ENCODE results near the gene MMADHC.
"Not testable (repeated sequence)": the region's sequence is repeated elsewhere in the genome, so short reads cannot be mapped to it uniquely, and the experiment has no call there.

Gene MMADHC

DNA sequence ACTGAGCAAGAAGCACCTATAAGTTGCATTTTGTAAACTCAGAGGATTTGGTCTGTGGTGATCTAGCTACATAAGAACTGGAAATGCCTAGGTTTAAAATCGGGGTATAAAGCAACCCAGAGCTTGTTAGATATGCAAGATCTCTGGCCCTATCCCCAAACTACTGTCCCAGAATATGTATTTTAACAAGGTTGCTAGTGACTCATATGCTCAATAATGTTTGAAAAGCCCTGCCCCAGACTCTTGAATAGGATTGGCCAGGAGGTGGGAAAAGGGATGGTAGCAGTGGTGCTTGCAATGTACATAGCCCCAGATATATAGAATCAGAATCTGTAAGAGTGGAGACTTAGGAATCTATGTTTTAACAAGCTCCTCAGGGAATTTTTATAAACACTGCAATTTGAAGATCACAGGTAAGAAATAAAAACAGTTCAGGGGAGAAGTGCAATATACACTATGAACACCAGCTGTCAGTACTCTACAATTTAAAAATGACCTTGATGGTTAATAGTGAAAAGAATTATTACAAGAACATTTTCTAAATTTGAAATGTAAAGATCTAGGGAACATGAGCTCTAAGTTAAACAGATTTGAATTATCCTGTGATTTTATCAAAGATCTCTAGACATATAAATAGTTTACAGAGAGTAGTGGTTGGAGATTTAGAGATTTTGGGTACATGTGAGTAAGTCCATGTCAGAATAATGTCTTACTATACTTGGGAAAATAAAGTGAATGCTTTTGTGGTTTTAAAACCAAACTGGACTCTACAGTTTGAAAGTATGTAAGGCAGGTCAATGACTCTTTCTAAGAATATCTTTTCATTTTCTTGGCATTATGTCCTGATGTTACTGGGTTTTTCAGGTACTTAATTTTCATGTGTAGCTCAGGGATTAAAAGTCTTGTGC is 7.7 kb upstream of the MMADHC start:
- DNase-seq (ENCODE audit: low spot score), result no peak

GRCh38 chr2:149594411-149594810 is 6.8 kb upstream of the MMADHC start:
- DNase-seq (ENCODE audit: low spot score), result no peak

GRCh38 chr2:149587950-149588487 is 444 bp upstream of the MMADHC start:
- no peak for DNase-seq (ENCODE audit: low spot score)

DNA sequence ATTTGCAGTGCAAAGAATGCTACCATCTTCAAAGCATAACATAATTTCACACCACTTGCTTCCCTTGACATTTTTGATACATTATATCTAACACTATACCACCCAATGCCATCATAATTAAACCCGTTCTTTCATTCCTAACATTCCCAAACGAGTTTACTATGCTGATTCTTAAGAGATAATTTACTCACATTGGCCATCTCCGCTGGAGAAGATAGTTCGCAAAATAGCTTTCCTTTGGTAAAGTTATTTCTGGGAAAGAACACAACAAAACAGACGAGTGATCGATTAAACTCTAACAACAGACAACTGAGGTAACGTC is 716 bp downstream of the MMADHC start:
- no peak for DNase-seq (ENCODE audit: low spot score)

- no peak for DNase-seq (ENCODE audit: low spot score)
Observed at GRCh38 chr2:149586063-149586462, 1.5 kb downstream of the MMADHC start.

- DNase-seq (ENCODE audit: low spot score), result no peak
Observed at GRCh38 chr2:149585166-149585885, 2.2 kb downstream of the MMADHC start.

DNA sequence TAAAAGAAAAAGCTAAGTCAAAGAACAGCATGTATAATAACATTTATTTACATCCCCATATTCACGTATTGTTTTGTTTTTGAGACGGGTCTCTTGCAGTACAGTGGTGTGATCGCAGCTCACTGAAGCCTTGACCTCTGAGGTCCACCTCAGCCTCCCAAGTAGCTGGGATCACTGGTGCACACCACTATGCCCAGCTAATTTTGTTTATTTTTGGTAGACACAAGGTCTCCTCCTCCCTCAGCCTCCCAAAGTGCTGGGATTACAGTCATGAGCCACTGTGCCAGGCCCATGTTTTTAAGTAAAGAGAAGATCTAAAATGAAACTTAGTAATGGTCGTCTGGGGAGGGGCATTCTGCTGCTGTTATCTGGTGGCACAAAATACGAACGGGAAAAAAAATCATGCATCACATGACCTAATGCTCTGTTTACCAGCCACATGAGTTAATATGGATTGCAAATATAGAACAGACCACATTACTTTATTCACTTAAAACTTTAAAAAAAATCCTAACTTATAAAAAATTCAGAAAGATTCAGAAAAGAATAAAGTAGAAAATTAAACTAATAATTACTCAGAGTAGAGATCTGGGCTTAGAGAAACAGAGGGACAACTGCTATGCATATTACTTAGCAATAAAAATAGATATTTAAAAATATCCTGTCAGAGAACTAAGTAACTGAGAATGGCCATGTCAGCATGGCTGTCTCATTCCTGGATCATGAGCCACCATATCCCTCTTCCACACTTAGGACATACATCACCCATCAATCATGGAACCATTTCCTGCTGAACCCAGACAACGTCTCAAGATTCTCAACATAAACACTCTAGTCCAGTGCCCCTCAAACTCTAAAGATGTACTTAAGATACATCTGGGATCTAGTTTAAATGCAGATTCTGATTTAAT is 7.3 kb downstream of the MMADHC start:
- no peak for DNase-seq (ENCODE audit: low spot score)

DNA sequence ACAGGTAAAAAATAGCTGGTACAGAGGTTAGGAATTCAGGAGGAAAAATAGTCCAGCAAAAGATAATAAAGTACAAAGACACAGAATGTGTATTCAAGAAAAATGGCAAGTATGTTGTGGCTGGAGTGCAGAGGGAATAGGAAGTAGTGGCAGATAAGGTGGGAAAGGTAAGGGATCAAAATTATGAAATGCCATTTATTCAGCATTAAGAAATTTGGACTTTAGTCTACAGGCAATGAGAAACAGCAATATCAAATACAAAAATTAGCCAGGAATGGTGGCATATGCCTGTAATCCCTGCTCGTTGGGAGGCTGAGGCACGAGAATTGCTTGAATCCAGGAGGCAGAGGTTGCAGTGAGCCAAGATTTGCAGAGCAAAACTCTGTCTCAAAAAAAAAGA is 10.3 kb downstream of the MMADHC start:
- no peak for DNase-seq (ENCODE audit: low spot score)

GRCh38 chr2:149575752-149576151 is 11.8 kb downstream of the MMADHC start:
- no peak for DNase-seq (ENCODE audit: low spot score)

GRCh38 chr2:149575277-149575676 is 12.3 kb downstream of the MMADHC start:
- DNase-seq (ENCODE audit: low spot score), result no peak

DNA sequence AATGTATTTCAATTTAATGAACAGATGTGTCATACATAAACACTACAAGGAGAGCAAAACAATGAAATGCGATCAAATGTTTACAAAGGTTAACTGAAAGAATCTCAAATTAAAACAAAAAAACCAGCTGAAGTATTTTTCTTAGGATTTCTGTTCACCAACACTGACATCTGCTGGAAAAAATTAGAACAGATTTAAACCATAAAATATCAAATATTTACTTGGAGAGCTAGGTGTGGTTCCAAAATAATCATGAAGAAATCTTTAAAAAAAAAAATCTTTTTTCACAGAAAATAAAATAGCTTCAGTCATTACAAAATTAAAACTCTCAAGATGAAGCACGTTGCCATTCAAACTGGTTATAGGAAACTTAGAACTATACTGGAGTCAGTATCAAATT is 13.8 kb downstream of the MMADHC start:
- no peak for DNase-seq (ENCODE audit: low spot score)

- DNase-seq (ENCODE audit: low spot score), result no peak
Observed at GRCh38 chr2:149572102-149572953, 15.2 kb downstream of the MMADHC start.

DNA sequence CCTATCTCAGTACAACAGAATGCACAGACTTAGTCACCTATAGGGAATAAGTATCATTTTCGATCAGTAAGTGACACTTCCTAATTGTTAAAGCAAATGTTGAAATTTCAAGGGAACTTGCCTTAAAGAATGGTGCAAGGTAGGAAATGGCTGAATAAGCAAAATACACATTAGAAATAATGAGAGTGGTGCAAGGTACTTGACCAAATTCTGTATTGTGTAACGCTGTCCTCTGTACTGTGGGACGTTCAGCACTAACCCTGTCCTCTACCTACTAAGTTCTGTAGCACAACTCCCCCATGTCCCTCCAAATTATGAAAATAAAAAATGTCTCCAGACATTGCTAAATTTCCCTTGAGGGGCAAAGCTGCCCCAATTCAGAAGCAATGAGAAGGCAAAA is 19.4 kb downstream of the MMADHC start:
- DNase-seq (ENCODE audit: low spot score), result no peak

DNA sequence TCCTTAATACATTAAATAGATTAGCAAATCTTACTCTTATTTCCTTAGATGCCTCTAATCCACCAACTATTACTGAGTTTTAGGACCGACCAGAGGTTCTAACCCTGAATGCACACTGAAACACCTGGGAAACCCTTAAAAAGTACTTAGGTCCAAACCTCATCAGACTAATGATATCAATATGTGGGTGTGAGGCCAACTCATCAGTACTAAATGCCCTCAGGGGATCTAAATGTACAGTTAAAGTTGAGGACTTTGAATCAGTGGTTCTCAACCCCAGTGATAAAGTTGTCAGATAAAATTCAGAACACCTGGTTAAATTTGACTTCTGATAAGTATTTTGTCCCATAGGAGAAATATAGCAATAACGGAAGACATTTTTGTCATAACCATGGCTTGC is 20.9 kb downstream of the MMADHC start:
- DNase-seq (ENCODE audit: low spot score), result no peak

- not testable (repeated sequence) for DNase-seq (ENCODE audit: low spot score)
Observed at GRCh38 chr2:149565625-149566024, 21.9 kb downstream of the MMADHC start.

GRCh38 chr2:149564983-149565382 is 22.6 kb downstream of the MMADHC start:
- DNase-seq (ENCODE audit: low spot score), result no peak

DNA sequence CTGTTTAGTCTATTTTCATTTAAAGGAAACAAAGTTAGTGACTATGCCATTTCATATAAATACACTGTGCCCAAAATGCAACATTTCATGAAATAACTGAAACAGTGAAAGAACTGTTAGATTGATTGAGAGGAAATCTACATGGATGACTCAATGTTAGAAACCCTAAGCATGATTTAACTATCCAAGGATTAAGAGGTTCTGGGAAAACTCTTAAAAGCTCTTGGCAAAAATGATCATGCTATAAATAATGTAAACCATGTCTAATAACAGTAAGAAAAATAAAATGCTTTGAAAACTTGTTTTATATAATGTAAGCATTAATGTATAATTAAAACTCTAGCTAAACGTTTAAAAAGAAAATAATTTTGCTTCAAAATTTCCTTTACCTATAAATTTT is 23.5 kb downstream of the MMADHC start:
- no peak for DNase-seq (ENCODE audit: low spot score)

DNA sequence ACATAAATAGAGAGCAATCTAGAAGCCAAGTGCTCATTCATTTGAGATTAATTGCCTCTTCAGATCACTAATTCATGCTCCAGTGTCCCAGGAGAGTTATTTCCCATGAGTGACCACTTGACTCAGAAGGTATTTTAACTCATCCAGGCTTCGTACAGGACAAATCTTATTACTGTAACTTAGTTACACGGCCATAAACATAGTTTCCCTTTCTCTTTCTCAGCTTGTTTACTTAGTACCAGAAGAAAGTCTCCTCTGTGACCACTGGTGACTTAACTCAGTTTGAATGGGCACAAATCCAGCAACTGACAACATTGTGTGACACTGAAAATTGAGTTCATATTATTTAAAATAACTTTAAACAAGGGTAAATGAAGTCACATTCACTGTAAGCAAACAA is 25.3 kb downstream of the MMADHC start:
- no peak for DNase-seq (ENCODE audit: low spot score)

GRCh38 chr2:149561309-149561926 is 26.2 kb downstream of the MMADHC start:
- DNase-seq (ENCODE audit: low spot score), result no peak

DNA sequence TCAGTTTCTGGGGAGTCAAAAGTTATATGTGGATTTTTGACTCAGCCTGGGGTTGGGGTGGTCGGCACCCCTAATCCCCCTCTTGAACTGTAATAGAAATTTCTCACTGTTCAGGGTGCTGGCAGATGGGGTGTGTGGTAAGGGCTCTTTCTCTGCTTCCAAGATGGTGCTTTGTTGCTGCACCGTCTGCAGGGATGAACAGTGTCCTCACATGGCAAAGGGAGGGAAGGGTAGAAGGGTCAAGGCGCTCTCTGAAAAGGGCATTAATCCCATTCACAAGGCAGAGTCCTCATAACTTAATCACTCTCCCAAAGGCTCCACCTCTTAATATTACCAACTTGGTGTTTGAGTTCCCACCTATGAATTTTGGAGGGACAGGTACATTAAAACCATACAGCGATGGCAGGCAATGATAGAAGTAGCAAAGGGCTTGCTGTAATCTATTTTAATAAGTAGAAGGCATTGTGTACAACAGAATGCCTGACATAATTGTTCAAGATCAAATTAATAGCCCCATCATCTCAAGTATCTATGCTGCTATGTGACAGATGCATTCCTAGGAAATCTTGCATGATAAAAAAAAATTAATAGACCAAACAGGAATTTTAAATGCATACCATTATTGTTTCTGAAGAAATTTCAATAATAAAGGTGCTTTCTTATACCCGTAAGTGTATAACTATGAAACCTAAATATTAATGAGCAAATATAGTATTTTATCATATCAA is 28.1 kb downstream of the MMADHC start:
- DNase-seq (ENCODE audit: low spot score), result no peak

All from Ammon's horn (tissue), 1 donor.